Immature natural killer cell (primary cell): ENCODE data around the gene PCBP3. TPM values are rescaled to one million over a fixed set of nuclear protein-coding genes. Genes with fewer than 3 reads are reported as not detected.

ENCODE experiments used
- DNase-seq, 3 donors: peaks; one replicate each; pipeline ENCODE4 v3.0.0; 2022; ENCODE audit warnings: mixed read lengths in 1 of 3
- H3K27ac Mint-ChIP-seq, 6 donors: one replicate each; pipeline ENCODE4 v1.8.0; 2020; ENCODE audit warnings: mixed read lengths in 6 of 6, mild to moderate bottlenecking in 5 of 6, inconsistent platforms in 4 of 6, moderate library complexity in 3 of 6
- H3K27me3 Mint-ChIP-seq, 3 donors: one replicate each; pipeline ENCODE4 v1.8.0; 2020 to 2021; ENCODE audit warnings: low read depth in 3 of 3, mild to moderate bottlenecking in 3 of 3, mixed read lengths in 3 of 3, moderate library complexity in 3 of 3, inconsistent platforms in 1 of 3
- H3K36me3 Mint-ChIP-seq, 3 donors: one replicate each; pipeline ENCODE4 v1.8.0; 2020; ENCODE audit warnings: mixed read lengths in 3 of 3, inconsistent platforms in 2 of 3, mild to moderate bottlenecking in 2 of 3
- H3K4me1 Mint-ChIP-seq, 2 donors: one replicate each; pipeline ENCODE4 v1.8.0; 2020; ENCODE audit warnings: inconsistent platforms in 2 of 2, mild to moderate bottlenecking in 2 of 2, mixed read lengths in 2 of 2, moderate library complexity in 1 of 2
- H3K4me3 Mint-ChIP-seq, 5 donors: one replicate each; pipeline ENCODE4 v1.8.0; 2020; ENCODE audit warnings: mild to moderate bottlenecking in 5 of 5, mixed read lengths in 5 of 5, inconsistent platforms in 3 of 5, moderate library complexity in 3 of 5
- H3K9me3 Mint-ChIP-seq, 6 donors: one replicate each; pipeline ENCODE4 v1.8.0; 2020; ENCODE audit warnings: mild to moderate bottlenecking in 6 of 6, mixed read lengths in 6 of 6, inconsistent platforms in 4 of 6, moderate library complexity in 3 of 6
- polyA plus RNA-seq, 3 donors: library from polyadenylated mRNA; unstranded; fragments of 300-500 nt; fragmentation: Illumina TruSeq; gene quantifications; one replicate each; pipeline ENCODE4 v1.2.3, GENCODE V29; 2021

Gene PCBP3
- polyA plus RNA-seq, 3 donors from 2014 or later: 0.27 to 0.71 TPM; not detected in 1

DNA sequence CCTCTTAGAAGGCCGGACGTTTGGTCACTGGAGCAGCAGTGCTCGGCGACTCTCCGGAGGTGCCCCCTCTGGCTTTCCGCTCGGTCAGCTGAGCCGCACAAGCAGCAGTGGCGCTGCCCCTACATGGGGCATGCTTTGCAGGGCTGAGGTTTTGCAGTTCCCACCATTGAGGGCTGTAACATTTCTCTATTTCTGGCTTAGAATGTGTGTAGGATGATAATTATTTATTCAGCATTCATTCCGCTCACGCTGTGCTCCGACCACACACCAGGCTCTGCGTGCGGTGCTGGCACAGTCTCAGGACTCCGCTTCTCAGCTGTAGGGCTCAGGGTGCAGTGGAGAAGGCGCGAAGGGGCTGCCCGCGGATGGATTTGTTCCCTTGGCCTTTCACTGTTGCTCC lies 119.5 kb downstream of the PCBP3 start:
- no peaks in the 10 kb centered on the region for H3K4me1 Mint-ChIP-seq
- no peak overlapping the region for H3K27ac Mint-ChIP-seq
- peaks cover 0 to 2% (median 0%) of the 10 kb centered on the region in 6 donors for H3K9me3 Mint-ChIP-seq
- no peaks in the 10 kb centered on the region for H3K36me3 Mint-ChIP-seq
- peaks cover 0 to 12% (median 1%) of the 10 kb centered on the region in 3 donors for H3K27me3 Mint-ChIP-seq
- no peak for DNase-seq
- no peak overlapping the region for H3K4me3 Mint-ChIP-seq

DNA sequence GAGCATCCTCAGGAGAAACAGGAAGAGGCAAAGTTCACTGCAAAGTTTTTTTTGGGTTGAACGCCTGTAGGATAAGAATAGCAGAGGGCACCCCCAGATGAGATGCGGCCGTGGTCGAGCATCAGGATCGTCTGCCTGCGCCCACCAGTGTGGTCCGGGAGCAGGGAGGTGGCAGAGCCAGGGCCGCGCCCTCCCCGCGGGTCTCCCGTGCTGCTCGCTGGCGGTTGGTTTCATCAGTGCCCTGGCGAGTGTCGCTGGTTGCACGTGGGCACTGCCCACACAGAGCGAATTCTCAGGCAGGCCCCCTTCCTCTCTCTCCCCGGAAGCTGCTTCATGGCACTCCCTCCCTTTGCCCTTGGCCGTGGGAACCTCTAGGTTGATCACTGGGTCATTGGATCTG lies 120.0 kb downstream of the PCBP3 start:
- Mint-ChIP-seq H3K27ac (no peak overlapping the region), H3K4me1 (no peaks in the 10 kb centered on the region), H3K36me3 (no peaks in the 10 kb centered on the region), H3K27me3 (peaks cover 0 to 11% (median 1%) of the 10 kb centered on the region in 3 donors), H3K4me3 (no peak overlapping the region), H3K9me3 (peaks cover 0 to 2% (median 0%) of the 10 kb centered on the region in 6 donors)
- no peak for DNase-seq

- H3K27ac Mint-ChIP-seq: no peak overlapping the region
These were observed 121.3 kb downstream of the PCBP3 start for GRCh38 chr21:45764792-45765191.

DNA sequence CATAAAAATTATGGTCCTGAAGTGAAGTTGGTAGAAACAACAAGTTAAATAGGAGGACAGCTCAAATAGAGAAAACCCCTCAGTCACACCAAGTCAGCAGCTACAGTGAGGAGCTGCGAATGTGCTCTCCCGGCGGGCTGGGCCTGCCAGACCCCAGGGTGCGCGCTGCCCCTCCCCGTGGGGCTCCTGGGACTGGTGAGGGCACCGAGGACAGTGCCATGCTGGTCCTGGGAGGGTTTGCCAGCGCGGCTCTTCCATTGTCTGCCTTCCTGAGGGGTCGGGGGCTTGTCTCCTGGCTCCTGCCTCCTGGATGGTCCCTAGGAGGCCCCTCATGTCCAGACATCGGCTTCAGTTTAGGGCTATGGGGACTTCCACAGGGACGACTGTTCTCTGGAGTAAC lies 121.8 kb downstream of the PCBP3 start:
- no peak for DNase-seq
- Mint-ChIP-seq H3K36me3 (no peaks in the 10 kb centered on the region), H3K4me1 (no peaks in the 10 kb centered on the region), H3K4me3 (no peak overlapping the region), H3K9me3 (peaks cover 0 to 2% (median 0%) of the 10 kb centered on the region in 6 donors), H3K27ac (no peak overlapping the region), H3K27me3 (peaks cover 0 to 7% (median 1%) of the 10 kb centered on the region in 3 donors)

More at GRCh38 chr21:45764792-45765191, 121.3 kb downstream of the PCBP3 start:
- no peak for DNase-seq
- H3K4me3 Mint-ChIP-seq: no peak overlapping the region
- H3K9me3 Mint-ChIP-seq: peaks cover 0 to 2% (median 0%) of the 10 kb centered on the region in 6 donors
- peaks cover 0 to 7% (median 1%) of the 10 kb centered on the region in 3 donors for H3K27me3 Mint-ChIP-seq
- H3K4me1 Mint-ChIP-seq: no peaks in the 10 kb centered on the region
- no peaks in the 10 kb centered on the region for H3K36me3 Mint-ChIP-seq

DNA sequence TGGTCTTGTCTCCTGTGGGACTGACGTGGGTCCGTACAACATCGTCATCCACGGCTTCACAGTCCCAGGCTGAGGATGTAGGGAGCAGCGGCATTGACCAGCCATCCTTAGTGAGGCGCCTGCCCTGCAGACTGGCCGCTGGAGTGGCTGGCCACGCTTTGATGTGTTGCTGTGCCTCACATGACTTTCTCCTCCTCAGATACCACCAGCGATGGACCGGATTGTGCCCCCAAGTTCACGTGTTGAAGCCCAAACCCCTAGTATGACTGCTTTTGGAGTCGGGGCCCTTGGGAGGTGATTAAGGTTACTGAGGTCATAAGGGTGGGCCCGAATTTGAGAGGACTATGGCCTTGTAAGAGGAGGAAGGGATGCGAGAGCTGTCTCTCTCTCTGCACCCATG lies 122.5 kb downstream of the PCBP3 start:
- Mint-ChIP-seq H3K4me3 (no peak overlapping the region), H3K4me1 (no peaks in the 10 kb centered on the region), H3K27ac (no peak overlapping the region), H3K36me3 (no peaks in the 10 kb centered on the region), H3K27me3 (peaks cover 0 to 8% (median 1%) of the 10 kb centered on the region in 3 donors), H3K9me3 (peaks cover 0 to 2% (median 0%) of the 10 kb centered on the region in 6 donors)
- no peak for DNase-seq

DNA sequence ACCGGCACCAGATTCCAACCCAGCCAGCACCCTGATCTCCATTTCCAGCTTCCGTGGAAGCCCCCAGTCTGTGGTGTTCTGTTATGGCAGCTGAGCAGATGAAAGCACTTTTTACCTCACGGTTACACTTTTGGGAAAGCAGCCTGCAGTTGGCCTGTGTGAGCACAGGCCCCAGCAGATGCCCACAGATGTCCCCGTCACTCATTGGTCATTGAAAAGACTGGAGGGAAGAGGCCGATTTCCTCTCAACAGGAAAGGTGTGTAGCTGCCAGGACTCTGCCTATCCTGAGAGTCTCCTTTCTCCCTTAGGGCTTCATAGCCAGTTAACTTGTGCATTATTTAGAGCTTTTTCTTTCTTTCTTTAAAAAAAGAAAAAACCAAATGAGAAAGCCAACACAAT lies 123.0 kb downstream of the PCBP3 start:
- Mint-ChIP-seq H3K4me1 (no peaks in the 10 kb centered on the region), H3K27ac (no peak overlapping the region), H3K4me3 (no peak overlapping the region)

GRCh38 chr21:45767071-45768006 lies 123.8 kb downstream of the PCBP3 start:
- H3K4me1 Mint-ChIP-seq: no peaks in the 10 kb centered on the region
- DNase-seq: no peak
- no peaks in the 10 kb centered on the region for H3K9me3 Mint-ChIP-seq
- H3K36me3 Mint-ChIP-seq: no peaks in the 10 kb centered on the region
- no peak overlapping the region for H3K27ac Mint-ChIP-seq
- peaks cover 0 to 3% (median 1%) of the 10 kb centered on the region in 3 donors for H3K27me3 Mint-ChIP-seq
- no peak overlapping the region for H3K4me3 Mint-ChIP-seq

More for the DNA sequence above, 123.0 kb downstream of the PCBP3 start:
- Mint-ChIP-seq H3K9me3 (no peaks in the 10 kb centered on the region), H3K27me3 (peaks cover 0 to 6% (median 1%) of the 10 kb centered on the region in 3 donors), H3K36me3 (no peaks in the 10 kb centered on the region)
- DNase-seq: no peak

- Mint-ChIP-seq H3K4me1 (no peaks in the 10 kb centered on the region), H3K27ac (no peak overlapping the region), H3K36me3 (no peaks in the 10 kb centered on the region), H3K4me3 (no peak overlapping the region), H3K27me3 (peaks cover 0 to 3% (median 1%) of the 10 kb centered on the region in 3 donors), H3K9me3 (peaks cover 0 to 1% (median 0%) of the 10 kb centered on the region in 6 donors)
- DNase-seq: no peak
These were observed 124.7 kb downstream of the PCBP3 start for GRCh38 chr21:45768011-45768739.

DNA sequence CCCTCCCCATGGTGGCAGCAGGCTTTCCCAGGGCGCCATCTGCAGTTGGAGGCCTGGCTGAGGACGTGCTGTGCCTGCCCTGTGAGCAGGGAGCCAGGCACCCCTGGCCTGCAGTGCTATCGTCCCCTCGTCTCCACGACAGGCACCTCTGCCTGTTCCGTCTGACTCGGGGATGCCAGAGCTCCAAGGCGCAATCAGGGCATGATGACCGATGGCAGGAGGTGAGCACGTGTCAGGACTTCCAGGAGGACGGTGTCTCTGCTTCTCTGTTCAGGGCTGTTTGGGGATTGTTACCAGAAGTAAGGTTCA lies 125.2 kb downstream of the PCBP3 start:
- no peak for DNase-seq
- no peaks in the 10 kb centered on the region for H3K36me3 Mint-ChIP-seq
- H3K4me1 Mint-ChIP-seq: no peaks in the 10 kb centered on the region
- H3K9me3 Mint-ChIP-seq: peaks cover 0 to 1% (median 0%) of the 10 kb centered on the region in 6 donors
- H3K4me3 Mint-ChIP-seq: no peak overlapping the region
- peaks cover 0 to 3% (median under 1%) of the 10 kb centered on the region in 3 donors for H3K27me3 Mint-ChIP-seq
- H3K27ac Mint-ChIP-seq: no peak overlapping the region

- Mint-ChIP-seq H3K4me1 (no peaks in the 10 kb centered on the region), H3K36me3 (no peaks in the 10 kb centered on the region), H3K27ac (no peak overlapping the region), H3K4me3 (no peak overlapping the region), H3K9me3 (peaks cover 0 to 1% (median 0%) of the 10 kb centered on the region in 6 donors), H3K27me3 (peaks cover 0 to 3% (median 0%) of the 10 kb centered on the region in 3 donors)
- DNase-seq: no peak
These were observed 125.8 kb downstream of the PCBP3 start for GRCh38 chr21:45769294-45769693.

DNA sequence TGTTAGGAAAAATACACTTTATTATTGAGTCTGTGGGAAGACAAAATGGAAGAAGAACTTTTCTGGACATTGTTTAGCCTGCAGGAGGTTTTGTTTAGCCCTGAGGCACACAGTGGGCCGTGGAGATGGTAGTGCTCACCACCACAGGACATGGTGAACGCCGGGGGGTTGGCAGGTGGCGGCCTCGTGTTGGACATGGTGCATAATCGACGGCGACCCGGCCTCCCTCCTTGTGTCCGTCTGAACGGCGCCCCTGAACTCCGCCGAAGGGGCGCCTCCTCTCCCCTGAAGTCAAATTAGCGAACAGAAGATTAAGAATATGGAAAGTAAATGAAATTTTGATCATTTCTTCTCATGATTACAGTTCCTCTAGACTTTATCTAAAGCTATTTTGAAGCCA lies 126.4 kb downstream of the PCBP3 start:
- H3K4me1 Mint-ChIP-seq: no peaks in the 10 kb centered on the region
- no peaks in the 10 kb centered on the region for H3K36me3 Mint-ChIP-seq
- H3K9me3 Mint-ChIP-seq: peaks cover 0 to 1% (median 0%) of the 10 kb centered on the region in 6 donors
- DNase-seq: no peak
- H3K27me3 Mint-ChIP-seq: peaks cover 0 to 9% (median 0%) of the 10 kb centered on the region in 3 donors
- no peak overlapping the region for H3K27ac Mint-ChIP-seq
- no peak overlapping the region for H3K4me3 Mint-ChIP-seq

GRCh38 chr21:45772180-45772579 lies 128.7 kb downstream of the PCBP3 start:
- no peak for DNase-seq
- Mint-ChIP-seq H3K27me3 (peaks cover 4 to 15% (median 4%) of the 10 kb centered on the region in 3 donors), H3K4me1 (no peaks in the 10 kb centered on the region), H3K9me3 (peaks cover 6 to 10% (median 8%) of the 10 kb centered on the region in 6 donors), H3K4me3 (no peak overlapping the region), H3K27ac (no peak overlapping the region), H3K36me3 (peaks cover 0 to 5% (median 4%) of the 10 kb centered on the region in 3 donors)

GRCh38 chr21:45774291-45774690 lies 130.8 kb downstream of the PCBP3 start:
- Mint-ChIP-seq H3K27me3 (peaks cover 8 to 20% (median 9%) of the 10 kb centered on the region in 3 donors), H3K9me3 (peaks cover 12 to 24% (median 16%) of the 10 kb centered on the region in 6 donors), H3K4me3 (no peak overlapping the region), H3K4me1 (no peaks in the 10 kb centered on the region), H3K27ac (no peak overlapping the region), H3K36me3 (peaks cover 0 to 7% (median 4%) of the 10 kb centered on the region in 3 donors)
- no peak for DNase-seq

- DNase-seq: no peak
- H3K4me1 Mint-ChIP-seq: no peaks in the 10 kb centered on the region
- no peak overlapping the region for H3K27ac Mint-ChIP-seq
- H3K9me3 Mint-ChIP-seq: peaks cover 12 to 24% (median 16%) of the 10 kb centered on the region in 6 donors
- H3K4me3 Mint-ChIP-seq: no peak overlapping the region
- H3K36me3 Mint-ChIP-seq: peaks cover 0 to 7% (median 4%) of the 10 kb centered on the region in 3 donors
- H3K27me3 Mint-ChIP-seq: peaks cover 9 to 17% (median 13%) of the 10 kb centered on the region in 3 donors
These were observed 133.4 kb downstream of the PCBP3 start for GRCh38 chr21:45776971-45777370.
